GM21717 (cell line): ENCODE data around the gene TM4SF18.

Source experiments
- ATAC-seq: cut with Tn5 transposase; IDR thresholded peaks from one replicate; pipeline ENCODE4 v1.9.1; 2021; ENCODE audit warnings: mild to moderate bottlenecking, moderate library complexity; ENCODE audit not compliant: unreplicated experiment

TM4SF18 gene

GRCh38 chr3:149331396-149331795 lies 2.0 kb downstream of the TM4SF18 start:
- no peak for ATAC-seq

- no peak for ATAC-seq
These were observed 2.7 kb downstream of the TM4SF18 start for GRCh38 chr3:149330609-149331331.

GRCh38 chr3:149327156-149327555 lies 6.3 kb downstream of the TM4SF18 start:
- no peak for ATAC-seq

GRCh38 chr3:149325581-149325980 lies 7.9 kb downstream of the TM4SF18 start:
- ATAC-seq, result no peak

- no peak for ATAC-seq
These were observed 9.1 kb downstream of the TM4SF18 start for GRCh38 chr3:149324332-149324731.

GRCh38 chr3:149321640-149322039 lies 11.8 kb downstream of the TM4SF18 start:
- ATAC-seq, result no peak

GRCh38 chr3:149321136-149321535 lies 12.3 kb downstream of the TM4SF18 start:
- no peak for ATAC-seq

- ATAC-seq, result no peak
These were observed 13.7 kb downstream of the TM4SF18 start for GRCh38 chr3:149319750-149320149.

- ATAC-seq, result no peak
These were observed 16.4 kb downstream of the TM4SF18 start for GRCh38 chr3:149317072-149317471.

- ATAC-seq, result no peak
These were observed 17.0 kb downstream of the TM4SF18 start for GRCh38 chr3:149316437-149316836.

GRCh38 chr3:149315694-149316093 lies 17.7 kb downstream of the TM4SF18 start:
- no peak for ATAC-seq

GRCh38 chr3:149314807-149315578 lies 18.4 kb downstream of the TM4SF18 start:
- ATAC-seq, result no peak

- no peak for ATAC-seq
These were observed 19.9 kb downstream of the TM4SF18 start for GRCh38 chr3:149313542-149313941.

- no peak for ATAC-seq
These were observed 22.5 kb downstream of the TM4SF18 start for GRCh38 chr3:149310796-149311534.

- ATAC-seq, result no peak
These were observed 26.0 kb downstream of the TM4SF18 start for GRCh38 chr3:149307435-149307783.

GRCh38 chr3:149306751-149307434 lies 26.5 kb downstream of the TM4SF18 start:
- ATAC-seq, result no peak

- ATAC-seq, result no peak
These were observed 28.1 kb downstream of the TM4SF18 start for GRCh38 chr3:149305376-149305775.

GRCh38 chr3:149299938-149300801 lies 33.3 kb downstream of the TM4SF18 start:
- peak; percentile 67 for ATAC-seq

- no peak for ATAC-seq
These were observed 36.5 kb downstream of the TM4SF18 start for GRCh38 chr3:149296972-149297371.

- ATAC-seq, result no peak
These were observed 40.8 kb downstream of the TM4SF18 start for GRCh38 chr3:149292666-149293065.
